ENCODE results near the gene PIK3R6.

The PIK3R6 gene

DNA sequence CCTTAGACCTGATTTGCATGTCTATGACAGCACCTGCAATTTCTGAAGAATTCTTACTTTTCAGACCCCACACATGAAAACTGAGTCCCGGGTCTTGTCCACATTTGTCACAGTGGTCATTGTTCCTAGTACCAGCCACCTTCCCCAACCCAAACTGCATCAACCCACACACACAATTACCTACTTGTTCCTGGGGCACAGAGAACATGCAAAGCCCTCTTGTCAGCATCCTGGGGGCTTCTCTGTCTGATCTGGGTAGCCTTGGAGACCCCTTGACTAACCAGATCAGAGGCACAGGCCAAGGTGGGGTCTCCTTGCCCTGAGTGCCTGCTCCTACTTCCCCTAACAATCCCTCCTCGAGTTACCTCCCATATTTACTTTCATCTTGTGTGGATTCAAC is 36.7 kb upstream of the PIK3R6 start:
- no peak overlapping the region for H3K4me3 Mint-ChIP-seq
- TF ChIP-seq, protein P1, sequence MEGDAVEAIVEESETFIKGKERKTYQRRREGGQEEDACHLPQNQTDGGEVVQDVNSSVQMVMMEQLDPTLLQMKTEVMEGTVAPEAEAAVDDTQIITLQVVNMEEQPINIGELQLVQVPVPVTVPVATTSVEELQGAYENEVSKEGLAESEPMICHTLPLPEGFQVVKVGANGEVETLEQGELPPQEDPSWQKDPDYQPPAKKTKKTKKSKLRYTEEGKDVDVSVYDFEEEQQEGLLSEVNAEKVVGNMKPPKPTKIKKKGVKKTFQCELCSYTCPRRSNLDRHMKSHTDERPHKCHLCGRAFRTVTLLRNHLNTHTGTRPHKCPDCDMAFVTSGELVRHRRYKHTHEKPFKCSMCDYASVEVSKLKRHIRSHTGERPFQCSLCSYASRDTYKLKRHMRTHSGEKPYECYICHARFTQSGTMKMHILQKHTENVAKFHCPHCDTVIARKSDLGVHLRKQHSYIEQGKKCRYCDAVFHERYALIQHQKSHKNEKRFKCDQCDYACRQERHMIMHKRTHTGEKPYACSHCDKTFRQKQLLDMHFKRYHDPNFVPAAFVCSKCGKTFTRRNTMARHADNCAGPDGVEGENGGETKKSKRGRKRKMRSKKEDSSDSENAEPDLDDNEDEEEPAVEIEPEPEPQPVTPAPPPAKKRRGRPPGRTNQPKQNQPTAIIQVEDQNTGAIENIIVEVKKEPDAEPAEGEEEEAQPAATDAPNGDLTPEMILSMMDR (IDR thresholded peaks at IDR 0.05; ENCODE audit: unreplicated experiment in 3 of 3): no peak
- H3K27me3 Mint-ChIP-seq (ENCODE audit: low read depth): peaks cover 27% of the 10 kb centered on the region
- no peak overlapping the region for H3K27ac Mint-ChIP-seq
- no peaks in the 10 kb centered on the region for H3K9me3 Mint-ChIP-seq
- no peaks in the 10 kb centered on the region for H3K4me1 Mint-ChIP-seq
- no peaks in the 10 kb centered on the region for H3K36me3 Mint-ChIP-seq (ENCODE audit: low read depth)

DNA sequence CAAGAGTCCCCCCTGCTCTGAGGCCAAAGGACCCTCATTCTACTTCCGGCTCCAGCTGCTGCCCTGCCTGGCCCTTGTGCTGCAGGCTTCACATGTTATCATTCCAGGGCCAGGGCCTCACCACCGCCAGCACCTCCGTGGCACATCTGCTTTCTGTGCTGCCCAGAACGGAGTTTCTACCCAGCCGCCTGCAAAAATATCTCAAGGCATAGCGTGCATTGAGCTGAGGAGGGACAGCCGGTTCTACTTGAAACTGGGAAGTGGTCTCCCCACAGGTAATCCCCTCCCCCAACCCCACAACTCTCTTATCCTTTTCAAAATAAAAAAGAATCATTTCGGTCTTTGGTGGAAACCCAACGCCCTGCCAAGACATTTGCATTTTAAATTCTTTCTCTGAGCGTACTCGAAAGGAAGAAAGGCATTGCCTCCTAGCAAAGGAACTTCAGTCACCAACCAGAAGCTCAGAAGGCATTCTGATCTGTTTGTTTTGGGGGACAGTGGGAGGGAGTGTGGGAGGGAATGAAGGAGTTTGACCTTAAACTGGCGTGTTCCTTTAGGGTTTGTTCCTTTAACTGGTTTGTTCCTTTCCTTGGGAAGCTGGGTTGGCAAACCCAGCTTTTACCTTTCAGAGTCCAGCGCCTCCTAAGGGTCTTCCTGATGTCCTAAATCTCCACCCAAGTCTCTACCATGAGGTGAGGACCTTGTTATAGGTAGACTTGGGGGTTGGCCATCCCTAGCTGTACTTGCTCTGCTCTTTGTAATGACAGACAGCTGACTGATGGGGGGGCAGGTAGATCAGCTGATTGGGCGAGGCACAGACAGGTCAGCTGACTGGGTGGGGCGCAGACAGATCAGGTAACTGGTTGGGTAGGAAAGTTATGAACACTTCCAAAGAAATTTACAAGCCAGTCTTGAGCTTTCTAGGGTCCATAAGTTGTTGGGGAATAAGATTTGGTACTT is 33.4 kb upstream of the PIK3R6 start:
- TF ChIP-seq, protein P1 (IDR thresholded peaks at IDR 0.05; ENCODE audit: unreplicated experiment in 3 of 3): no peak
- Mint-ChIP-seq H3K36me3 (ENCODE audit: low read depth) (no peaks in the 10 kb centered on the region), H3K4me3 (no peak overlapping the region), H3K27ac (no peak overlapping the region), H3K9me3 (no peaks in the 10 kb centered on the region), H3K27me3 (ENCODE audit: low read depth) (peaks cover 42% of the 10 kb centered on the region), H3K4me1 (no peaks in the 10 kb centered on the region)

DNA sequence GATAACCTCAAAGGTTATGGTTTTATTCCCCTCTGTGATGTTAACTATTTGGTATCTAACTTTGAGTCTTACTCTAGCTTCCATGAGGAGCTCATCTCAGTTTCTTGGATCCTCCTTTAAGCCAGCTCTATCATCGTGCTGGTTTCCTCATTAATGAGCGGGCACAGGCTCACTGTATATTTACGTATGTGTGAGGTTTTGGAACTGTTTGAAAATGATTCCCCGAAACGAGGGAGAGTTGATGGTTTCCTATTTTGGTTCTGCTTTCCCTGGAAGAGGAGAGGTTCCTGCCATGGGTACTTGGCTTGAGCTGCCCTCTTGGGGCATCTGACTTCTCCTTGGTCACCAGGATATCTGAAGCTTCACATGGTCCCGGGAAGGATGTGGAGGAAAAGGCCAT is 32.7 kb upstream of the PIK3R6 start:
- Mint-ChIP-seq H3K27me3 (ENCODE audit: low read depth) (peaks cover 47% of the 10 kb centered on the region), H3K9me3 (no peaks in the 10 kb centered on the region), H3K36me3 (ENCODE audit: low read depth) (no peaks in the 10 kb centered on the region), H3K4me3 (no peak overlapping the region), H3K4me1 (no peaks in the 10 kb centered on the region), H3K27ac (no peak overlapping the region)
- TF ChIP-seq, protein P1 (IDR thresholded peaks at IDR 0.05; ENCODE audit: unreplicated experiment in 3 of 3): no peak

DNA sequence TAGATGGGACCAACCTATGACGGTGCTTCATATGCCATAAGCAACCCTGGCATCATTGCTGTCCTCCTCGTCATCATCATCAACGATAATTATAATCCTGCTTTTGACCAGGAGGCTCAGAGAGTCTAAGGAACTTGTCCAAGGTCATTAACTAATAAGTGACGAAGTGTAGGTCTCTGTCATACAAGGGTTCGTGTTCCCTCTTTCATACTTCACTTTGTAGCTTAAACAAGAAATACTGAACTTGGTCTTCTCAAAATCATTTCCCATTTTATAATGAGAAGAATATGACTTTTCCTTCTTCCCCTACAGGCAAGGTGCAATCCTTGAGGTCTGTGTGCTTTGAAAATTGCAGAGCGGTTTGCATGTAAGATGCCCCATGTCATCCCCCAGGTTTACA is 31.2 kb upstream of the PIK3R6 start:
- TF ChIP-seq, protein P1 (IDR thresholded peaks at IDR 0.05; ENCODE audit: unreplicated experiment in 3 of 3): no peak
- H3K4me1 Mint-ChIP-seq: peaks cover 5% of the 10 kb centered on the region
- no peaks in the 10 kb centered on the region for H3K9me3 Mint-ChIP-seq
- H3K4me3 Mint-ChIP-seq: no peak overlapping the region
- no peaks in the 10 kb centered on the region for H3K36me3 Mint-ChIP-seq (ENCODE audit: low read depth)
- H3K27ac Mint-ChIP-seq: no peak overlapping the region
- peaks cover 50% of the 10 kb centered on the region for H3K27me3 Mint-ChIP-seq (ENCODE audit: low read depth)

DNA sequence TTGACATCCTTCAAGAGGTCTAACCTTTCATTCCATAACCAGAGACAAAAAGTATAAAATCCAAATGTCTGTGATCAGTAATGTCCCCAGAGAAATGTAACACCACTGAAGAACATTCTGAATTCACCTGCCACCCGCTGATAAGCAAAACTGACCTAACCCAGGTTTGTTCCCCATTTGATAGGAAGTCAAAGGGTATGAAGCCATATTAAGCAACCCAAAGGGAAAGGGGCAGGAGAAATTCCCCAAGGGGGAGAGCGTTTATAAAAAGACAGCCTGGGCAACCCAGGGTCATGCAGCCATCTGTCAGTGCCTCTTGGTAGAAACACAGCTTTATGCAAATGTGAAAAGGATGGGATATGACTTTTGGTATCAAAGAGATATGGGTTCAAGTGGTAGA is 30.7 kb upstream of the PIK3R6 start:
- no peaks in the 10 kb centered on the region for H3K36me3 Mint-ChIP-seq (ENCODE audit: low read depth)
- no peak overlapping the region for H3K27ac Mint-ChIP-seq
- TF ChIP-seq, protein P1 (IDR thresholded peaks at IDR 0.05; ENCODE audit: unreplicated experiment in 3 of 3): no peak

More for the DNA sequence above, 30.7 kb upstream of the PIK3R6 start:
- H3K27me3 Mint-ChIP-seq (ENCODE audit: low read depth): peaks cover 50% of the 10 kb centered on the region
- no peaks in the 10 kb centered on the region for H3K9me3 Mint-ChIP-seq
- no peak overlapping the region for H3K4me3 Mint-ChIP-seq
- H3K4me1 Mint-ChIP-seq: peaks cover 5% of the 10 kb centered on the region
